ENCODE measurements around the gene HS3ST1.

The HS3ST1 gene

DNA sequence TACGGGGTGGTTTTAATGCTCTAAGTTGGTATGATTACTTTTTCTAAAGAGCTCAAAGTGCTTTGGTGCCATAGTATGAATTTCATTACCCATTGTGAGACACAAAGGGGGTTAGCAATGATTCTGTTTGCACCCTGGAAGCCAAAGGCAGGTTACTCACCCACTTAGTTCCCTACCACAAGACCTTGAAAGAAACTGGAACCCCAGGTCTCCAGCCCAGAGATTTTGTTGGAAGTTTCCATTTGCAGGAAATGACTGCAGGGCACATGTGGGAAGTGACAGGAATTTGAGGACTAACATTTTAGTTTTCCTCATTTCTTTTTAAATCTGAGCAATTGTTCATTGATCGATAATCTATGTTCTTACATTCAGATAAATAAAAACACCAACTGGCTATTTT is 1.8 kb upstream of the HS3ST1 start:
- no peak for DNase-seq

DNA sequence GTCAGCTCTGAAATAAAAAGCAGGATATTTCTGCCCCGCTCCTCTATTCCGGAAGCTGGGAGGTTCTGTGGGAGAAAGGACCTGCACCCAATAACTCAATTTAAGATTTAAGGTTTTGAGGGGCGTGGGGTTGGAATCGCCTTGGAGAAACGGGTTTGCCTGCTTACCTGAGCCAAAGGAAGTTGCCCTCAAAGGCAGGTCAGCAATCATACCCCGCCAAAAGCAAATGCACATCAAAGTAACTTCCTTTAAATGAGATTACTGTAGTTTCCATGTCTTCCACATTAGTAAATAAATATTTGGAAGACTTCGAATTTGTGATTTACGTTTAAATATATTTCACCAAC is 978 bp upstream of the HS3ST1 start:
- no peak for DNase-seq

DNA sequence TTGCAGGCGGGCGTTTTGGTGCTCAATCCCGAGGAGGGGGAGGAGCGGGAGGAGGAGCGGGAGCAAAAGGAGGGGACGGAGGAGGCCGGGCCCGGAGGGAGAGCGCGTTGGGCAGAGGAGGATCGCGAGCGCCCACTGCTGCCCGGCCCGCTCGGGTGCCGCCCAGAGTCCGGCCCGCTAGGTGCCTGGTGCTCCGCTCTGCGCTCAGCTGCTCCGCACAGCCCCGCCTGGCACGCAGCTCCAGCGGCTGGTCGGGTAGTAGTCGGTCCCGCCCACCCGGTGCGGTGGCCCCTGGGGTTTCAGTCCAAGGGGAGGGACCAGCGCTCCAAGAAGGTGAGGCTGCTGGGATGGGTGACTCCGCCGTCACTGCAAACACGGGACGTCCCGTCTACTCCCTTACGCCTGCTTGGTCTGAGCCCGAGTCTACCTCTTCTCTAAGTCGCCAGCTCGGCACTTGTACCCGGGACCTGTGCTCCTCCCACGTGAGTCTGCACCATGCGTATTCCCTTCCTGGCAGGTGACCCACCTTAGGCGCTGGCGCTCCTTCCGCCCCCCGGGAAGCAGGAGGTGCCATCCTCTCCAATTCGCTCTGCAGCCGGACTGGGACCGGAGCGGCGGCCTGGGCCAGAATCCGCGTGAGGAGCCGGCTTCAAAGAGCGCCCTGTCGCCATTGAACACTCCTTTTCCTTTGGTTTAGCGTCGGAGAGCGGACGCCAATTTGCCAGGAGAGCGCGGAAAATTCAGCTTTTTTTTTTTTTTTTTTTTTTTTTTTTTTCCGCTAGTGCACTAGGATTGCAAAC is 405 bp upstream of the HS3ST1 start:
- DNase-seq: no peak

DNA sequence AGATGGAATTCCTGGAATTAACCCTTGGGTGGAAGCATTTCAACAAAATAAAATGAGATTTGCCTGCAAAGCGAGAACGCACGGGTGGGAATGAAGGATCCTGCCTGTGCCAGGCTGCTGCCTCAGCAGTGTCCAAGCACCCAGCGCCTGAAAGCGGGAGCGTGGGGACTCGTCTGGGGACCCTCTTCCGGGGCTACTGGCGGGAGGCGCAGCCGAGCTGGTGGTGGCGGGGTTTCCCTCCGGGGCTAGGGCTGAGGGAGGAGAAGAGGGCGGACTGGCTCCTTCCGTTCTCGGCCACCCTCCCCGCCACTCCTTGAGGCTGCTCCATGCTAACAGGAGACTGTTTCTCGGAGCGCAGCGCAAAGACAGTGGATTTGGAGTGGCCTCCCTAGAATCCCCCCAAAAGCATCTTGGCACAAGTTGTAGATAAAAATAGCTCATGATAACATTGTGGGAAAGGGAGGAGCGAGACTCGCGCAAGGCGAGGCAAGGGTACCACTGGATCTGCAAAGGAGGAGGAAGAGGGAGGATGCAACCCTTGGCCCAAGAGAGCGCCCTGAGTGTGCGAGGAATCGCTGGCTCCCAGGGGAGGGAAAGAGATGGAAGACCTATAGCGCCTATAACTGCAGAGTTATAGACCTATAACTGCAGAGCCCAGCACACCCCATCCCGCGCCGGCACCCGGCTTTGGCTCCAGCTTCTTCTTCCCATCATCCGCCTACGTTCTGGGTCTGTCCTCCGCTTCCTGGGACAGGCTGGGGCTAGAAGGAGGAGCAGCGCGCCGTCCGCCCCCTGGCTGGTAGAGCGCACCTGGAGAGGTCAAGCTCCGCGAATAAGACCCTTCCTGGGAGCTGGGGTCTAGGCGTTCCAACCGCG is 1.3 kb downstream of the HS3ST1 start:
- DNase-seq: no peak

DNA sequence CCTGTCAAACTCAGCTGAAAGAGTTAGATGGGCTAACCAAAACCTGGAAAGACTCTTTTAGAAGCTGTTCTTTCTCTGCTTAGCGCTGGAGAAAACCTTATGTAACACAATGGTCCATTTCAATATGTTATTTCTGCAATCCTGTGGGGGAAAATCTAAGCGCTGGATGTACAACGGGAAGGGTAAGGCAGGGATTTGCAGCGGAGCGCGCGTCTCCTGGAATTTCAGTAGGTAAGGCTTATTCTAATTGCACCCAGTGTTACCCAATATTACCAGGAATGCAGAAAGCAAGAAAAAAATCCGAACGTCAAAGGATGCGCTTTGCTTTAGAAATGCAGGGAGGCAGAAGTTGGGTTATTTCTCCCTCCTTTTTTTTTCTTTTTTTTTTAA is 2.0 kb downstream of the HS3ST1 start:
- DNase-seq: no peak

DNA sequence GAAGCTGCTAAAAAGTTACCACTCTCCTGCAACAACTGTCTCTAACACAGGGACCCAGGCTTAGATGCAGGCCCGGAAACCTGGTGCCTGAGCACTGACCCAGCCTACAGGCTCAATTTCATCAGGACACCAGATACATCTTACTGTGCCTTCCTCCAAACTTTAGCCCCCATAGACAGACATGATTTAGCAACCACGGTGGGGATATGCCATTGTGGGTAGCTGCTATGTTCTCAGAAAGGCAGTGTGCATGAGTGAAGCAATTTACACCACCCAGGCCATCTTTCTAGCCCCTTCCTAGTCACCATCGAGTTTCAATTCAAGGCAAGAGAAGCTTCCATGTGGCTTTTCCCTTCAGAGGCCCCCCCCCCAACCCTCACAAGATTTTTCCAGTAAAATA is 2.7 kb downstream of the HS3ST1 start:
- DNase-seq: no peak

DNA sequence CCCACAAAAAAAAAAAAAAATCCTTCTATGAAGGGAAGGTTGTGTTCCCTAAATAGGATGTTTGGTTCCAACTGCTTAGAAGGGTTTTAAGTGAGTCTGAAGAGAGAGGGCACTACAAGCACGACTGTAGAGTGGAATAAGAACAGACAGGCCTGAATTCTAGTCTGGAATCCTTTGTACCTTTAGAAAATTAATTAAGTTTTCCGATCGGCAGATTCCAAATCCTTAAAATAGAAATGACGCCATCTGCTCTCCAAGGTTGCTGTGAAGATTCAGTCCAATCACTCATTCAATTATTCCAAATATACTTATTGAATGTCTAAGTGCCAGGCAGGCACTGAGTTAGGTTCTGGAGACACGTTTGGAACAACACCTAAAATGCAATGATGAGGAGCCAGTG is 3.8 kb downstream of the HS3ST1 start:
- no peak for DNase-seq

DNA sequence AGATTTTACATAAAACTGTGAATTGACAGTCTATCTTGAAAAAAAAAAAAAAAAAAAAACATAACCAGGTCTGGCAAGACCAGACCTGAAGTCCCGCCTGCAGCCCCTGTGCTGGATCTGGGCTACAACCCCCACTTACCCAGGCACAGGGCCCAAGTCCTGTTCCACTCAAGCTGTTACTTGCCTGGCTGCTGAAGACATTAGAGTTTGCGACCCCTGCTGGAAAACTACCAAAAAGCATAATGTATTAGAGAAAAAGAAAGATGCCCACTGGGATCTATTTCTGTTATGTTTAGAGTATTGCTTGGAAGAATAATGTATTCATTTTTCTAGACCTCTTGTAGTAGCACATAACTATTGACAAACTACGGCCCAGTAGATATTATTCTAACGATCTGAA is 4.7 kb downstream of the HS3ST1 start:
- DNase-seq: no peak

DNA sequence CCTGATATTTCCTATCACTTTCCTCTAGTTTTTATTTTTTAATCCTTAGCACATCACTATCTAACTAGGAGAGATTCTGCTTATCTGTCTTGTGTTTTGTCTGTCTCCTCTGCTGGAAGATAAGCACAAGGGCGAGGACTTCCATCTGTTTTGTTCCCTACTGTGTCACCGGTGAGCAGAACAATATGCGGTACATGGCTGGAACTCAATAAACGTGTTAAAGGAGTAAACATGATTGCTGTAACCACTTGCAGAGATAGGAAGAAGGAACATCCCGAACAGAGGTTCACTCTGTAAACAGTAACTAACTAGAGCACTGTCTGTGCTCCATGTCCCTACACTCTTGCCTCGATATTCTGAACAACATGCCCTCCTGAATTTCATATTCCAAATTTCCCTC is 5.2 kb downstream of the HS3ST1 start:
- DNase-seq: no peak

DNA sequence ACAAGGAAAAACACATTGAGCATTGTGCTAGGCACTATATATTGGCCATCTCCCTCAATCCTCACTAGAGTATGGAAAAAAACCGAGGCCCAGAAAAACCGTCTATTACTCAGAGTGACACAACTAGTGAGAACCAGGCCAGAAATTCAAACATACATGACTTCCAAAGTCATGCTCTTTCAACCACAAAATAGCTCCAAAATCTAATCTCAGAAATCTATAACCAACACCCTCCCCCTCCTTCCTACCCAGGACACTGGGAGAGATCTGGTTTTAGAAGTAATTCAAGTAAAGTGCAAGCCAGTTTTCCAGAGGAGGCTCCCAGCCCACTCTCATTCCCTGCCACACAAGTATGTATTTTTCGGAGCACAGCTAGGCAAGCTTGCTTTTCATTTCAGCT is 7.6 kb downstream of the HS3ST1 start:
- DNase-seq: no peak

DNA sequence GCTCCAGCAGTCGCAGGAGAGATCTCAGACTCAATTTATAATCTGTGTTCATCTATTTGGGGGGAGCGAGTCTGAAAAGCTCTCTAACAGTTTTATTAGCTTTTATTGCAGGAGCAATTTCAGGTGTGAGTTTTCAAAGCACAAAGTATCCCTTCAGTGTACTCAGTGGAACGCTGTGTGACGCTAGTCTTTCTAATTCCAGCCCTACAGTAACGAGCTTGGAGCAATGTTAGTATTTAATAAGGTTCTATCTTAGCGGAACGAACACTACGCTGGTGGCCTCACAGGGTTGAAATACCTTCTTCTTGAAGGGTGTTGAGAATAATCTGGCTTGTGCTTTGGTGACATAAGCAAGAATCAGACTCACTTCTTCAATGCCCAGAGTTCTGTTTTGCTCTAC is 8.4 kb downstream of the HS3ST1 start:
- DNase-seq: no peak

DNA sequence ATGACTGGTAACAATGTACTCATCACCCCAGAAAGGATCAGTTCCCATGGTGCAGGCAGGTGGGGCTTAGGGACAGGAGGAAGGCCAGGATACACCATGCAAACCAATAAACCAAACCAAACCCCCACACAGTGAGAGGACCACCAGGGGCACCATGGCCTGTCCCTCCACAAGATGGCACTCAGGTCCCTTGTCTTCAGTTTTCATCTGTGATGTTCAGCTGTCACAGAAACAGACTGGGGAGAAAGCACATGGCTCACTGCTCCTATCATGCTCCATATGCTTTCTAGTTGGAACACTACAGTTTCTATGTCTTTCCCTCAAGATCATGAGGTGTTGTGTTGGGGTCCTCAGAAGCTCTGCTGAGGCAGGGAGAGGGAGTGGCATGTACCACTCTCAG is 10.1 kb downstream of the HS3ST1 start:
- DNase-seq: no peak

DNA sequence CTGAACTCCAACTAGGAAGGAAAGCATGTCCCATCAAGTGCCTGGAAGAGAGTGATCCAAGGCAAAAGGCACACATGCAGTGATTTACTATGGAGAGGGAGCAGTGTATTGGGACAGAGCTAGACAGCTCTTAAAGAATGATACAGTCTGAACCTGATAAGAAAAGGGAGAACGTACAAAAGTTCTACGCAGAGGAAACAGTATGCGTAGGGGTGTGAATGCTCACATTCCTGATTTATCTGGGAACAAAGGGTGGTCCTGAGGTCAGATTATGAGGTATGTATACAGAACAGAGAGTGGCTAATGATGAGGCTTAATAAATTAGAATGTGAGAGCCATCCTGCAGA is 12.0 kb downstream of the HS3ST1 start:
- DNase-seq: no peak

DNA sequence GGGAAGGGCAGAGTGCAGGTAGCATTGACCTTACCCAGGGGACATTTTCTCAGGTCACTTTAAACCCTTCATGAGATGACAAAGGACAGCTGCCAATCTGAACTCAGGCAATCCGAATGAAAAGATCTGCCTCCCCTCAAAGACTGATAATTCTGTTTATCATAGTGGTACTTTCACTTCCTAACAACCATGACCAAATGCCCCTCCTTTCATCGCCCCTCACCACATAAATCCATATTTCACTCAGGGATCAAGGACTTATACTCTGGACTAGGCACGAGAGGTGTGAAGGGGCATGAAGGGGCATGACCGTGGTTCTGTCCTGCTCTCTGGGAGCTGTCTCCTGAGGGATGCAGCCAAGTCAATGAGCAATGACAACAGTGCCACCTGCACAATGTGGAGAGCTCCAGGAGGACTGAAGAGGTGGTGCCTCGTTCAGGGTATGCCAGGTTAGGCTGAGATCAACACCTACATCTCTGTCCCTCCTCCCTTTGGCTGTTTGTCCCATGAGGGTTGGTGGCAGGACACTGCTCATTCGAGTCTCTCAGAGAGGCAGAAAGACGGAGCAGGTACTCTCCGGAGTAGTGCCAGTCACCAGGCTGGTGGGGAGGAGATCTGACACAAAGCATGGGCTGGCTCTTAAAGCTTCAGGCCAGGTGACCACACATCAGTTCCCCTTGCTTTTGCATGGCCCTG is 12.5 kb downstream of the HS3ST1 start:
- DNase-seq: no peak

DNA sequence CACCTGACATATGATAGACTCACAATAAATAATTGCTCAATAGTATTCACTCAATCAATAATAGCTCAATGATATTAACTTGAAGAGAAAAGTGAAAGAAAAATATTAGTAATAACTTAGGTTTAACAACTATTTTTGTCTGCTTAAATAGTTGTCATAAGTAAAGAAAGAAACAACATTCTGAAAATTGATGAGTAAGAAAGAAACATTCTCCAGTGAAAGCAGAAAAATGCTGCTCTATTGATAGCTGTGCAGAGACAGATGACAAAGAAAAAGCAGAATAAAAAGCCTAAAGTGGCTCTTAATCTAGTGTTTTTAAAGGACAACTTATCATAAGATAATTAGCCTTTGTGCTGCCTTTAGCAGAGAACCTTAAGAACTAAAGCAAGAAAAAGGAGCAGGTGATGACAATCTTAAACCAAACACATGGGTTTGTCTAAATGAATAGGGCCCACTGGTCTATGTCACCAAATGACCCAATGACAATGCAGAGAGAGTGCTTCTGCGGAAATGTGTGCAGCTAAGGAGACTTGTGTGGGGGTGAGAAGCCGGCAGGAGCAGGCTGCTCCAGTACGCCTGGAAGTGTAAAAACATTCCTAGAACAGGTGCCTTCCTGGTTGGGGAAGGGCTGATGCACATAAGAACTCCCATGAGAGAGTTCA is 13.2 kb downstream of the HS3ST1 start:
- no peak for DNase-seq

DNA sequence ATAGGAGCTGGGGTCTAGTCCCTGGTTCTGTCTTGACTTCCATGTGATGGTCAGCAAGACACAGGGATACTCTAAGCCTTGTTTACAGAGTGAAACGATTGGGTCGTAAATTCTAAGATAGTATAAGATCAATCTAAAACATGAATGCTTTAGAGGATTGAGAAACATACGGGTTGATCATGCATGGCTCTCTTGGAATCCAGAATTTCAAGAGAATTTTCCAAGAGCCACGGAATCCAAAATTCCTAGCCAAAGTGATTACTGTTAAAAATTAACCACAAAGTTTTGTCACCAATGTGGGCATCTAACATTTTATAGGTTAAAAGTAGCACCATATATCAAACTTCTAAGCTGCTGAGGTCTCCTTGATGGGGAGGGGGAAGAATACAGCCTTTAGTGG is 16.5 kb downstream of the HS3ST1 start:
- no peak for DNase-seq

DNA sequence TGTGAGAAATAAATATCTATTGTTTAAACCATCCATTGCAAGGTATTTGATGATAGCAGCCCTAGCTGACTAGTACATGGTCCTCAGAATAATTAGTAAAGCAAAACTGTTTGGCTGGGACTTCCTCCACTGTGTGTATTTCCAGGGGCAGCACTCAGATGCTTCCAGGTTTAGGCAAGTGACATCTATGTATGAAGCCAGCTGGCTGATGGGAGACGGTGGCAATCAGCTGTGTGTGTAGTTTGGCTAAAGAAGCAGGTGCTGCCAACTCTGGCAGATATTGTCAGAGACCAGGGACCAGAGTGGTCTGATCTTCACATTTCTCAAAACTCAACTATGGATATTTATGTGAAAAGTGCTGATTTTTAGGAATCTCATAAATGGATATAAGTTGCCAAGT is 19.1 kb downstream of the HS3ST1 start:
- DNase-seq: no peak

DNA sequence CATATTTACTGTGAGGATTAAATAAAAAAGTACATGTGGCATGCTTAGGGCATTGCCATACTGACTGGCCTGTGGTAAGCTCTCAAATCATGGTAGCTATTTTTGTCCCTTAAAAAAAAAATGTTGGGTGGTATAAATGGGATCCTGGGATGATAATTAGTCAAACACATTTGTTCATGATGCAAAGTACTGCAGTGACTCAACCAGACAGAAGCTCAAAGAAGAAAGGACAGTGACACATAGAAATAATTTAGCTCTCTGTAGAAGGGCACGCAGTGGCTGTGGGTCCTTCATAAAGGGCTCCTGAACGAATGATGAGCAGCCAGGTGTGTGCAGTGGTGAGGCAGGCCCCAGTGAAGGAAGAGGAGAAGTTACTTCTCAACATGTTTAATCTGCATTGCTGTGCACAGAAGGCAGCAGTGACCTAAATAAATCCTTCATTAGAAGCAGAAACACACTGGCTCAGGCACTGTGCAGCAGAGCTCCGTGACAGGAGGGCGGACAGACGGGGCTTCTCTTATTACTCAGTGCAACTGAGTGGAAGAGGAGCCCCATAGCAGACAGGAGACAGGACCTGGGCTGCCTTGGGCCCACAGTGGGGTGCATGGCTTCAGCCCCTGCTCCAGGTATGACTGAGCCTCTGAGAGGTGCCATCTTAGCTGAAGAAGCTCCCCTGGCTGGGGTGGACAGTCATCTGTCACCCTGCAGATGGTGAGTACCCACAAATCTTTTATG is 20.3 kb downstream of the HS3ST1 start:
- DNase-seq: no peak

DNA sequence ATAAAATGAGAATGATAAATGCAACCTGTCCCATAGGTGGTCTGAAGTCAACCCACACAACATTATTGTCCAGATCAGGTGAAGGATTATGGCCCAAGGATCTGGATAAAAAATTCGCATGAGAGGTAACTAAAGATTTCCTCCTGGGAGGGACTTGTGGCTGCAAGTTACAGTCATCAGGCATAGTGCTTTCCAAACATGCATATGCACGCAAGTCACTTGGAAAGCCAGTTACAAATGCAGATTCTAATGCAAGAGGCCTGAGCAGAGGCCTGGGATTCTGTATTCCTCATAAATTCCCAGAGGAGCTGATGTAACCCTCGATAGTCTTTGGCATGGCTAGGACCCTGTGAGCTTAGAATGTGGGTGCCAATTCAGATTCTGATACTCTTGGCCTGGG is 21.1 kb downstream of the HS3ST1 start:
- no peak for DNase-seq

DNA sequence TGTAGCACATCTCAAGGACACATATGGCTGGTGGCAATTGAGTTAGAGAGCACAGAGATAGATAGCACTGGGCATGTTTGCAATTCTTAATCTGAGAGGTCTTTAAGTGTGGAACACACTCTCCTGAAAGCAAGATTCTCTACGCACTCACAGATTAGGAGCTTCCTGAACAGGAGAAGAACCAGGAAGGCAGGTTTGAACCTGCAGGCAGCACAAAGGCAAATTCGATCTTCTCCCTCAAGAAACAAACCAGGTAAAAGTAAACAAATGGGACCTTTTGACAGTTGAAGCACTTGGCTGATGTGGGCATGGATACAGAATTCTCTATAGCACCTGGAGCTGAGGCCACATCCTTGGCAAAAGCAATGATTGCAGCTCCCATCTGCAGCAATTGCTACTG is 24.3 kb downstream of the HS3ST1 start:
- DNase-seq: no peak

DNA sequence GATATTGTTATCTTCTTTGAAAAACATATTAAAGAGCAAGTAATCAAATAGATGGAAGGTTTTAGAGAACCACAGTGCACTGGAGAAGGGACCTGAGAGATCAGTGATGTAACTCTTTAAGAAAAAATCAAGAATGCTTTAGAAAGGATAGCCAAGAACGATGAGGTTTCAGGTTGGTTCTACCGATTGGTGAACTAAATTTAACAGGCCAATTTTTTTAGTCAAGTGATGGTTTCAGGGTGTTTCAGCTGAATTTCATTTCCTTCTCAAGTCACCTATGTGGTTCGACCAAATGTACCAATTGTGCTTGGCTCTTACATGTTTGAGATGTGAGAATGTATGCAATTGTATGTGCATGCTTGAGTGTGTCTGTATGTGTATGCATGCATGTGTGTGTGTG is 26.5 kb downstream of the HS3ST1 start:
- no peak for DNase-seq

DNA sequence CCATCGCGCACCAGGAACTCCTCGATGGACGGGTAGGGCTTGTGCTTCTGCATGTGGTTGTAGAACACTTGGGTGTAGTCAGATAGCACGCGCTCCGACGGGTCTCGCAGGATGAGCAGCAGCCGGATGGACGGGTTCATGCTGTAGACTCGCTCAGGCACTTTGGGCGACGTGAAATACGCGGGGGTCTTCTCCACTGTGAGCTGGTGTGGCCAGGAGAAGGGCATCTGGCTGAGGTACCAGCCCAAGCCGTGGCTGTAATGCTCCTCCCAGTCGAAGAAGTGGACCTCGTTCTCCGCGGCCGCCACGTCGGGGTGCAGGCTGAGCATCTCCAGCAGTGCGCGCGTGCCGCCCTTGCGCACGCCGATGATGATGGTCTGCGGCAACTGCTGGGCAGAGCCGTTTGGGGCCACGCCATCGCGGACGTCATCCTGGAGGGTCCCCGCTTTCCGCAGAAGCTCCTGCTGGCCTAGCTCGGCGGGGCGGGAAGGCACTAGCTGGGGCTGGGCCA is 29.2 kb downstream of the HS3ST1 start:
- no peak for DNase-seq

Data from NCI-H1436 treated with DMSO at 0.1 percent for 48 hours (cell line).